OCI-LY7 (cell line): ENCODE measurements around the gene TTC28. TPM values are rescaled to one million over a fixed set of nuclear protein-coding genes. Genes with fewer than 3 reads are reported as not detected.

Experiments
- BruUV-seq: library from RNA; stranded (reverse); fragments of 400-500 nt; replicated peaks from 2 replicates; lab custom pipeline; 2021; lab: Mats Ljungman, UMichigan
- CTCF ChIA-PET: fragments of 300-600 bp; sonication (Branson Sonifier 250); formaldehyde crosslinking; loops from one replicate; lab custom pipeline; 2022; ENCODE audit warnings: antibody characterized with exemption; ENCODE audit not compliant: unreplicated experiment; lab: Charles Lee
- POLR2A ChIA-PET: fragments of 300-600 bp; sonication (Branson Sonifier 250); formaldehyde crosslinking; loops from one replicate; lab custom pipeline; 2022; ENCODE audit warnings: antibody characterized with exemption; lab: Charles Lee
- DNase-seq: peaks from one replicate; pipeline ENCODE4 v3.0.0-alpha.2; 2015; ENCODE audit warnings: low spot score
- H2AFZ ChIP-seq: fragments of 200-600 bp; sonication (generic), shearing (Covaris generic); 2 replicates; pipeline ENCODE4 v1.6.1; 2014; ENCODE audit warnings: mild to moderate bottlenecking, antibody characterized with exemption, low read length, moderate library complexity
- H3K27ac ChIP-seq: fragments of 200-600 bp; sonication (generic); 2 replicates; pipeline ENCODE4 v1.5.1; 2014; ENCODE audit warnings: mixed run types, low read depth, mild to moderate bottlenecking, moderate library complexity, low read length, inconsistent platforms; ENCODE audit not compliant: poor library complexity, severe bottlenecking
- H3K36me3 ChIP-seq: fragments of 200-600 bp; sonication (generic); 2 replicates; pipeline ENCODE4 v1.6.1; 2014; ENCODE audit warnings: mild to moderate bottlenecking, antibody characterized with exemption, low read length, moderate library complexity, mixed read lengths; ENCODE audit not compliant: insufficient read depth
- H3K4me1 ChIP-seq: fragments of 200-600 bp; sonication (generic); 2 replicates; pipeline ENCODE4 v1.5.1; 2014; ENCODE audit warnings: mild to moderate bottlenecking, low read length; ENCODE audit not compliant: insufficient read depth, poor library complexity, severe bottlenecking
- H3K4me2 ChIP-seq: fragments of 200-600 bp; sonication (generic); 2 replicates; pipeline ENCODE4 v1.6.1; 2014; ENCODE audit warnings: mild to moderate bottlenecking, low read length
- H3K4me3 ChIP-seq: fragments of 200-600 bp; sonication (generic); 2 replicates; pipeline ENCODE4 v1.5.1; 2014; ENCODE audit warnings: mild to moderate bottlenecking, low read depth, low read length; ENCODE audit not compliant: poor library complexity, severe bottlenecking
- H3K79me2 ChIP-seq: fragments of 200-600 bp; sonication (generic); 2 replicates; pipeline ENCODE4 v1.6.1; 2016; ENCODE audit warnings: low read depth, mild to moderate bottlenecking, low read length, moderate library complexity, mixed read lengths; ENCODE audit not compliant: insufficient read depth
- H3K9me2 ChIP-seq: fragments of 200-600 bp; sonication (generic); 2 replicates; pipeline ENCODE4 v1.6.1; 2016; ENCODE audit warnings: mild to moderate bottlenecking, low read length, mixed read lengths; ENCODE audit not compliant: insufficient read depth
- H3K9me3 ChIP-seq: fragments of 200-600 bp; sonication (generic); 2 replicates; pipeline ENCODE4 v1.6.1; 2014; ENCODE audit warnings: mild to moderate bottlenecking, mixed run types, low read length, mixed read lengths
- H4K20me1 ChIP-seq: fragments of 200-600 bp; sonication (generic); 2 replicates; pipeline ENCODE4 v1.6.1; 2014; ENCODE audit warnings: mild to moderate bottlenecking, antibody characterized with exemption, low read length, moderate library complexity, mixed read lengths; ENCODE audit not compliant: insufficient read depth
- EZH2phosphoT487 ChIP-seq: fragments of 200-600 bp; sonication (generic); IDR thresholded peaks from 2 replicates; pipeline ENCODE4 v1.6.1; 2018; ENCODE audit warnings: low read depth, borderline replicate concordance, mild to moderate bottlenecking, mixed run types, antibody characterized with exemption, low read length, moderate library complexity, mixed read lengths
- intact Hi-C: fragments of 100-400 bp; cut with micrococcal nuclease; formaldehyde crosslinking; loops from one replicate; pipeline ENCODE4 v1.10.0; 2022; ENCODE audit not compliant: unreplicated experiment
- total RNA-seq, 2 experiments: library from RNA; depleted of rRNA in 1 of 2; stranded (reverse); fragments of >200 nt in 1 of 2; shearing (Covaris generic) in 1 of 2; gene quantifications; 2 replicates each; pipeline ENCODE4 v1.2.3, GENCODE V29; 2014 to 2022
- TF ChIP-seq, protein P1 (sequence below): fragments of 200-600 bp; sonication (generic); conservative IDR thresholded peaks from 2 replicates; pipeline ENCODE4 v1.5.1; 2014; ENCODE audit warnings: mild to moderate bottlenecking, antibody characterized with exemption, low read length, moderate library complexity, mixed read lengths

The TTC28 gene
- total RNA-seq, 2 experiments from 2014 or later, result under 0.01 to 0.55 TPM

GRCh38 chr22:28397306-28397705 lies 282.3 kb downstream of the TTC28 start:
- ChIA-PET CTCF (no interaction called here), POLR2A (interaction anchor here (1.2 kb wide), 1 partner anchor 20 kb away, joined by 3 read pairs; no protein-coding TSS in a partner anchor)
- no TSS peak for BruUV-seq
- no peaks in the 10 kb centered on the region for H3K9me3 ChIP-seq
- H3K4me2 ChIP-seq, result no peak overlapping the region
- no peak overlapping the region for H3K27ac ChIP-seq
- H3K9me2 ChIP-seq, result no peaks in the 10 kb centered on the region
- H3K36me3 ChIP-seq, result no peaks in the 10 kb centered on the region
- H3K4me3 ChIP-seq, result no peak overlapping the region
- intact Hi-C loops, result no loop called here
- H3K79me2 ChIP-seq, result no peaks in the 10 kb centered on the region
- H2AFZ ChIP-seq, result no peak overlapping the region
- no peaks in the 10 kb centered on the region for H3K4me1 ChIP-seq
- no peaks in the 10 kb centered on the region for H4K20me1 ChIP-seq
- no peak for DNase-seq
- TF ChIP-seq, protein P1, sequence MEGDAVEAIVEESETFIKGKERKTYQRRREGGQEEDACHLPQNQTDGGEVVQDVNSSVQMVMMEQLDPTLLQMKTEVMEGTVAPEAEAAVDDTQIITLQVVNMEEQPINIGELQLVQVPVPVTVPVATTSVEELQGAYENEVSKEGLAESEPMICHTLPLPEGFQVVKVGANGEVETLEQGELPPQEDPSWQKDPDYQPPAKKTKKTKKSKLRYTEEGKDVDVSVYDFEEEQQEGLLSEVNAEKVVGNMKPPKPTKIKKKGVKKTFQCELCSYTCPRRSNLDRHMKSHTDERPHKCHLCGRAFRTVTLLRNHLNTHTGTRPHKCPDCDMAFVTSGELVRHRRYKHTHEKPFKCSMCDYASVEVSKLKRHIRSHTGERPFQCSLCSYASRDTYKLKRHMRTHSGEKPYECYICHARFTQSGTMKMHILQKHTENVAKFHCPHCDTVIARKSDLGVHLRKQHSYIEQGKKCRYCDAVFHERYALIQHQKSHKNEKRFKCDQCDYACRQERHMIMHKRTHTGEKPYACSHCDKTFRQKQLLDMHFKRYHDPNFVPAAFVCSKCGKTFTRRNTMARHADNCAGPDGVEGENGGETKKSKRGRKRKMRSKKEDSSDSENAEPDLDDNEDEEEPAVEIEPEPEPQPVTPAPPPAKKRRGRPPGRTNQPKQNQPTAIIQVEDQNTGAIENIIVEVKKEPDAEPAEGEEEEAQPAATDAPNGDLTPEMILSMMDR, result no peak
- no peak for TF ChIP-seq EZH2phosphoT487

DNA sequence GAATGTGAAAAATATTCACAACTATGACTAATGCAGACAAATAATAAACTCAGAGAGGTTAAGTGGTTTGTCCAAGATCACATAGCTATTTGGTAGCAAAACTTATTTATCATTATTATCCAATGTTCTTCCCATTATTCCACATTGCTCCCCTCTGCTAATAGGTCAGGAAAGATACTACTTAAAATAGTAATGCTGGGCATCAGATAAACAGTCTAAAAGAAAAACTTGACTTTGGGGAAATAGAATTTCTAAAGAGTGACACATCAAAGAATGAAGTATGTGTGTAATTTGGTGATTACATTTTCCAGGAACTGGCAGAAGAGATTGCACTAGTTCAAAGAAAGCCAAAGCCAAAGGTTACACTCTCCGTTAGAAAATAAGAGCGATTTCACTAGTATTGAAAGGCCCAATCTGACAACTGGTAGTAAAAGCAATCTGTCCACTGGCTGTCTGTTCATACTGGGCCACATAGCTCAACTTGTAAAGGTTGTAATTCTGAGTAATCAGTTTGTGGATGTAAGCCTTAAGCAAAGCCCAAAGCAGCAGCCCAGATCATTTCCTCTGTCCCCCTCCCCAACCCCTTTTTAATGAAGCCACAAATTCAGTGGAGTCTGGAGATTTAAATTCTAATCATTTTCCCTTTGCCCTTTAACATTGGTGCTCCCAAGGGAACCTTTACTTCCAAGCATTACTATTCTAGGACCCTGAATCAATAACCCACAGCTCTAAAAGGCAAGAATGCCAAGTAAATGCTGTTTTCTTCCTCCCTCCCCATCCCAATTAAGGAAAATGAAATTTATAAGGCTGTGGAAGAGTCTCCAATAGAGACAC lies 283.5 kb downstream of the TTC28 start:
- Histone ChIP-seq H3K4me3 (no peak overlapping the region), H3K4me1 (no peaks in the 10 kb centered on the region), H3K9me3 (no peaks in the 10 kb centered on the region), H3K79me2 (no peaks in the 10 kb centered on the region), H3K9me2 (no peaks in the 10 kb centered on the region), H2AFZ (no peak overlapping the region), H3K4me2 (no peak overlapping the region), H4K20me1 (no peaks in the 10 kb centered on the region), H3K27ac (no peak overlapping the region), H3K36me3 (no peaks in the 10 kb centered on the region)
- POLR2A ChIA-PET, result no interaction called here
- intact Hi-C loops, result no loop called here
- BruUV-seq, result no TSS peak
- DNase-seq, result no peak
- TF ChIP-seq EZH2phosphoT487, result no peak
- TF ChIP-seq, protein P1, result no peak
- CTCF ChIA-PET, result no interaction called here

DNA sequence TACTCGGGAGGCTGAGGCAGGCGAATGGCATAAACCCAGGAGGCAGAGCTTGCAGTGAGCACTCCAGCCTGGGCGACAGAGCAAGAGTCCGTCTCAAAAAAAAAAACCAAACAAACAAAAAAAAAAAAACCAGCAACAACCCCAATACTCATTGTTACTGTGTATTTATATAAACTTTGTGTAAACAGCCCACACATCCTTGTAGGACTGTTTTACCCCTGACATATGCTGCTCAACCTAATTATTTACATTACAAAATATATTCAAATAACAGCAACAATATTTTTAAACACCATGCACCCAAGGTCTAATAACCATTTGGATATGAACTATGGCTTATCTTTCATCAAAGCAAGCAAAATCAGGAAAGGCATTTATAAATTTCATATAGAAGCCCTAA lies 284.1 kb downstream of the TTC28 start:
- H3K79me2 ChIP-seq, result no peaks in the 10 kb centered on the region
- no peak for DNase-seq
- POLR2A ChIA-PET, result no interaction called here
- H3K4me3 ChIP-seq, result no peak overlapping the region
- H3K27ac ChIP-seq, result no peak overlapping the region
- no peaks in the 10 kb centered on the region for H3K9me2 ChIP-seq
- no peaks in the 10 kb centered on the region for H4K20me1 ChIP-seq
- BruUV-seq, result no TSS peak
- TF ChIP-seq, protein P1, result no peak
- no peak for TF ChIP-seq EZH2phosphoT487
- no peaks in the 10 kb centered on the region for H3K4me1 ChIP-seq
- H3K4me2 ChIP-seq, result no peak overlapping the region
- intact Hi-C loops, result no loop called here
- no peaks in the 10 kb centered on the region for H3K36me3 ChIP-seq
- CTCF ChIA-PET, result no interaction called here
- no peaks in the 10 kb centered on the region for H3K9me3 ChIP-seq
- H2AFZ ChIP-seq, result no peak overlapping the region
